Measurements from ENCODE around the gene FAM168B.

DNA sequence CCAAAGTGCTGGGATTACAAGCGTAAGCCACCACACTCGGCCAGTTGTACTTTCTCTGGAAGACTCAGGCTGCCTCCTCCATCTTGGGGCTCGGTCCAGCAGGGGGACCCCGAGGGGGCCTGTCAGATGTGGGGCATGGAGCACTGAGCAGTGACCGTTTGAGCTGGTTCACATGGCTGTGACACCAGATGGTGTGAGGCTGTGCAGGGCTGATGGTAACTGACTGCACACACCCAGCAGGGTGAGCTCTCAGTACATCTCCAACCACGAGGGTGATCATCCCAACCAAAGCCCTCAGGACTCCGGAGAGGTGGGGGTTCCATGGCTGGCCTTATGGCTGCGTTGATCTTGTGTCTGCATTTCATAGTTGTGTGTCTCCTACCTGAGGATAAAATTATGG, 63.4 kb downstream of the FAM168B start:
- TF ChIP-seq MXI1 (IDR thresholded peaks at IDR 0.05; ENCODE audit: low read depth, low read length) (no peak), GATA2 (CRISPR knock-in tag; IDR thresholded peaks at IDR 0.05) (no peak)

Data from SK-N-SH (cell line).